ENCODE results near the gene CDC42. TPM values are rescaled to one million over a fixed set of nuclear protein-coding genes. Genes with fewer than 3 reads are reported as not detected.

CDC42 gene
- total RNA-seq, 1 donor from 2014 or later: 339 TPM

DNA sequence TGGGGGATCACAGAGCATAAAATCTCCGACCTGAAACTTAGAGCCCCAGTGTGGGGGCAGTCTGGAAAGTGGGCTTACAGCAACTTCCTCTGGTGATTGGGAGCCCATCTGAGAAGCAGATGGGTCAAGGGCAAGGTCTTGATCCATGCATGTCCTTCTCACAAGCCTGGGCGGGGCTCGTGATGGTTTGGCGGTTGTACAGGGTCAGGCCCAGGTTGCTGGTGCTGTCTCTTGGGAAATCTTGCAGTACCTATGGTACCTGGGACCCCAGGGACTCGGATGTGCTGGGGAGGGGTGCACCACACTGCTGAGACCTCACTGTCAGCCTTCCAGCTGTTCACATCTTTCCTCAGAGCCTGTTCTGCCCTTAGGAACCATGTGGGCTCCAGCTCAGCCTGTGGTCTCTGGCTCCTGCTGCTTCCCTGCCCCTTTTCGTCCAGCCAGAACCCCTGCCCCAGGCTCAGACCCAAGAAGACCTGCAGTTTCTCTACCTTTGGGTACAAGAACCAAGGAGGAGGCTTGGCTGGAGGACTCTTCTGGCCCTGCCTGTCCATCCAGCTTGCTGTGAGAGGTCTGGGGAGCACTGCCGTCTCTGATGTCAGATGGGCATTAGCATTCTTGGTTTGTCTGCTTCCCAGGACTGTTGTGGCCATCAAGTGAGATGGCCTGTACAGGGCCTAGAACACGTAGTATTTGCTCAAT is 65.9 kb downstream of the CDC42 start:
- no peak for TF ChIP-seq CTCF (conservative IDR thresholded peaks at IDR 0.05; ENCODE audit: low read depth, low read length)
- DNase-seq (ENCODE audit: low read depth): no peak

DNA sequence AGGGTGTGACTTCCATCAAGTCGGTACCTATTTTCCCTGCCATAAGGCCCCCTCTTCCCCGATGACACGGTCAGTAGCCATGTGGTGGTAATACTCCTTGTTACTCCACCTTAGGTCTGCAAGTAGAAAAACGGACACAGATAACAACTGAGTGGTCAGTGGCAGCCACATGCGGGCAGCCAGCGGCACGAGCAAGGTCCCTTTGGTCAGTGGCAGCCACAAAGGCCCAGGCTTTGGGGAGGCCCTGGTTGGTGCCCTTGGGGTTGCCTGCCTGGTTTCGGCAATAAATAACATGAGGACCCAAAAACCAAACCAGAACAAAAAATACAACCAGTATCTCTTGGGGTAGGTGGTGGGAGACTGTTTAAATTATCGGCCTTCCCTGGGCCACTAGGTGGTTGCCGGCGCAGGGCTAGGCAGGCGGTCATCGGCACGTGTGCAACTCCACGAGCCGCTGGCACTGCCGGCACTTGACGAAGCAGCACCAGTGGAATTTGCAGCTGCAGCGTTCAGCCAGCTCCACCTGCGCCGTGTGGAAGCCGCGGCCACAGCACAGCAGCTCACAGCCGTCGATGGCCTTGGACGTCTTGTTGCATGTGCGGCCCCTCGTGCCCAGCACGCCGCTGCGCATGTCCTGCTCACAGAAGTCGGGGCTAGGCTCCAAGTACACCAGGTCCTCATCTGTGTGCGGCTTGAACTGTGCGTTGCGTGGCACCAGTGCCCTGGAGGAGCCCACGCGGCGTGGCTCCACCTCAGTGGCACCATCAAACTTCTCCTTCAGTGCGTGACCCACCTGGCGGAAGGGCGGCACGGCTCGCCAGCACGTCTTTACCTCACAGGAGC is 67.3 kb downstream of the CDC42 start:
- no peak for TF ChIP-seq CTCF (conservative IDR thresholded peaks at IDR 0.05; ENCODE audit: low read depth, low read length)
- no peak for DNase-seq (ENCODE audit: low read depth)
- H3K4me3 ChIP-seq (ENCODE audit: low read depth, low read length): no peak overlapping the region

More for the DNA sequence above, 65.9 kb downstream of the CDC42 start:
- no peak overlapping the region for H3K4me3 ChIP-seq (ENCODE audit: low read depth, low read length)

DNA sequence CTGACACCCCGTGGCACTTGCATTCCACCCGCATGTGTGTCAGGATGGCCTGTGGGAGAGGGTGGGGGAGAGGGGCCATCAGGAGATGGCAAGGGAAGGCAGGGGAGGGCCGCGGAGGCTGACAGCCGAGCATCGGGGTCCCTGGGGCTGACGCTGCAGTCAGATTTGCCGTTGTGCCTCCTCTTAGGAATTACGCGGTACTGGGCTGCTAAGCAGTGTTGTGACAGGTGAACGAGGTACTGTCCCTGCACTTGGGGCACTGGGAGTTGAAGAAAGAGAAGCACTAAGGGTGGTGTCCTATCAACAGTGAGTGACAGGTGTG is 67.9 kb downstream of the CDC42 start:
- DNase-seq (ENCODE audit: low read depth): no peak
- no peak overlapping the region for H3K4me3 ChIP-seq (ENCODE audit: low read depth, low read length)
- no peak for TF ChIP-seq CTCF (conservative IDR thresholded peaks at IDR 0.05; ENCODE audit: low read depth, low read length)

DNA sequence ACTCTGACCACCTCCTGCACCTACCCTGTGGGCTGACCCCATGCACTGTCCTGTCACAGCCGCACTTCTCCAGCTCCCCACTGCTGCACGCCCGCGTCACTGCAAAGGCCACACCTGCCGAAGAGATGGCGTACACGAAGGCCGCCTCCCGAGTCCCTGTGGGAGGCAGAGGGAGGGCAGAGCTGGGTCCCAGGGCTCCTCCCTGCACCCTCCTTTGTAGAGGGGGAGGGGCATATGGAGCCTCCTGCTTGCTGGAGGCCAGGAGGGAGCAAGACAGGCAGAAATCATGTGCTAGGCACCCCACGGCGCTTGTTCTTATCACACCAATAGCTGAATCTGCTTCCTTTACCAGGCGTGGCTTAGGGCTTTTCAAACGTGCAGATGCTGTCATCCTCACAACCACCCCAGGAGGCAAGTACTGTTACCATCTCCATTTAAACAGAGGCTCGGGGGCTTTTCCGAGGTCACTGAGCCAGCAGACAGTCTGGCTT is 69.0 kb downstream of the CDC42 start:
- no peak overlapping the region for H3K4me3 ChIP-seq (ENCODE audit: low read depth, low read length)
- no peak for TF ChIP-seq CTCF (conservative IDR thresholded peaks at IDR 0.05; ENCODE audit: low read depth, low read length)
- no peak for DNase-seq (ENCODE audit: low read depth)

GRCh38 chr1:22122273-22123070 is 70.0 kb downstream of the CDC42 start:
- no peak overlapping the region for H3K4me3 ChIP-seq (ENCODE audit: low read depth, low read length)
- TF ChIP-seq CTCF (conservative IDR thresholded peaks at IDR 0.05; ENCODE audit: low read depth, low read length): no peak
- DNase-seq (ENCODE audit: low read depth): no peak

GRCh38 chr1:22123071-22123390 is 70.5 kb downstream of the CDC42 start:
- no peak for DNase-seq (ENCODE audit: low read depth)
- TF ChIP-seq CTCF (conservative IDR thresholded peaks at IDR 0.05; ENCODE audit: low read depth, low read length): no peak
- H3K4me3 ChIP-seq (ENCODE audit: low read depth, low read length): no peak overlapping the region

Measured in epithelial cell of proximal tubule (primary cell).